GM15510 (cell line): ENCODE measurements around the gene RWDD4.

Source experiments
- POLR2A ChIP-seq: IDR thresholded peaks from 3 replicates; pipeline ENCODE4 v1.6.1; 2011; ENCODE audit warnings: borderline replicate concordance; ENCODE audit not compliant: insufficient read length; ENCODE audit errors: extremely low read depth

Gene RWDD4

DNA sequence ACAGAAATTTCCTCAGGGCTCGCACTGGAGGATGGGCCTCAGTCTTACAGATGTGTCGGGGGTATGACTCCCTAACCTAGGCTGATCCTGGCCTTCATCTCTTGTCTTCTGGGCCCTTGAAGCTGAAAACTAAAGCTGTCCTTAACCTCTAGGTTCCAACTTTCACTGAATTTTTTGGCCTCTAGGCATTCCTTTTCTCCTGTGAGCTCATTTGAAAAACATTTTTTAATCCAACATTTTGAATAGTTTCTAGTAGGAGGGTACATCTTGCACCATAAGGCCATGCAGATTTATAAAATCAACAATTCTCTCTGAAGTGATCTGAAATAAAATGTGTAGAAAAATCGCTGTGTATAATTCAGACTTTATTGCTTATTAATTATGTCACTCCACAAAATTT lies 19.7 kb downstream of the RWDD4 start:
- no peak for TF ChIP-seq POLR2A

- TF ChIP-seq POLR2A, result no peak
These were observed 20.5 kb downstream of the RWDD4 start for GRCh38 chr4:183638436-183638835.

GRCh38 chr4:183637461-183637860 lies 21.5 kb downstream of the RWDD4 start:
- no peak for TF ChIP-seq POLR2A

DNA sequence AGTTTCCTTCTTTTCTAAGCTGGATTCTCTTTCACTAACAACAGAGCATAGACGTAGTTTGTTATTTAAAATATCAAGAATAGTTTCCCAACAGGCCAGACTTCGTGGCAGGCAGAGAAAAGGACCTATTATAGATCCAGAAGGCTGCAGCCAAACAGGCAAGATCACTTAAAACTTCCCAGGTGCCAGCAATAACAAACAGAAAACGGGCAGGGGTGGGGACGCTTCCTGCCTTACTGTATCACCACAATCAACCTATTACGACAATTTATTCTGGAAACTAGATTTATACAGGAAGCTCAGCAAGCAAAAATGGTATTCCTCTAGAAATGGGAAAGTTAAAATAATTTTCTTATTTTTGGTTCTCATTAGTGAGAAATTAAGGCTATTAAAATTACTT lies 22.1 kb downstream of the RWDD4 start:
- no peak for TF ChIP-seq POLR2A

- no peak for TF ChIP-seq POLR2A
These were observed 22.5 kb downstream of the RWDD4 start for GRCh38 chr4:183636503-183636902.

- no peak for TF ChIP-seq POLR2A
These were observed 23.2 kb downstream of the RWDD4 start for GRCh38 chr4:183635741-183636140.

GRCh38 chr4:183635321-183635720 lies 23.7 kb downstream of the RWDD4 start:
- no peak for TF ChIP-seq POLR2A

GRCh38 chr4:183633476-183634400 lies 25.2 kb downstream of the RWDD4 start:
- no peak for TF ChIP-seq POLR2A

- TF ChIP-seq POLR2A, result no peak
These were observed 26.3 kb downstream of the RWDD4 start for GRCh38 chr4:183632689-183633088.

GRCh38 chr4:183631577-183632198 lies 27.3 kb downstream of the RWDD4 start:
- no peak for TF ChIP-seq POLR2A

GRCh38 chr4:183627979-183628588 lies 30.9 kb downstream of the RWDD4 start:
- TF ChIP-seq POLR2A, result no peak

DNA sequence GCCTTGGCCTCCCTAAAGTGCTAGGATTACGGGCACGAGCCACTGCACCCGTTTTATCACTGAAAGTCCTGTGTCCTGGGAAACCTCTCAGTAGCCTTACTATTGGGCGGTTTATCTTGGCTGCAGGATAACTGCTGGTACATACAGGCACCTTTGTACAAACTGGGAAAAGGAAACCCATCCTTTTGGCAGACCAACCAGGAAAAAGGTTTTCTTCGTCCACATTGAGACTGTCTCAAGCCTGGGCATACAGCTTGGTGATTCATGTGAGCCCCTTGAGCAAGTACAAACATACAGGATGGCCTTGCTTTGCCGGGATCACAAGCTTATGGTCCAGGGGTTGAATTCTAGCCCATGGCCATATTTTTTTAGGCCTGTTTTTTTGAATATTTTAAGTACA lies 32.8 kb downstream of the RWDD4 start:
- TF ChIP-seq POLR2A, result no peak

DNA sequence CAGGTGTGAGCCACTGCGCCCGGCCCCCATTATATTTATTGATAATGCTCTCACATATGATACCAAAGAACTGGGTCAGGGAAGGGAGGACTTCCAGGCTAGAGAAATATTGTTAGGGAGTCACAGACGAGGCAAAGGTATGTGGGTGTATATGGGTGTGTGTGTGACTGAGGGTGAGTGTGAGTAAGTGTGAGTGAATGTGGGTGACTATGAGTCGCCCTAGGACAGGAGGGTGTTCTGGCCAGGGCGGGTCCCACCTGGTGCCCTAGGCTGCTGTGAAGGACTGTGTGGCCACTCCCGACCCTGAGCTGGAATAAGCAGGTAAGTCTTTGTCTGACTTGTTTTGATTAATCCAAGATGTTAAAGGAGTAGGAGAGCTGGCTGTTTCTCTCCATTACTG lies 34.4 kb downstream of the RWDD4 start:
- no peak for TF ChIP-seq POLR2A

DNA sequence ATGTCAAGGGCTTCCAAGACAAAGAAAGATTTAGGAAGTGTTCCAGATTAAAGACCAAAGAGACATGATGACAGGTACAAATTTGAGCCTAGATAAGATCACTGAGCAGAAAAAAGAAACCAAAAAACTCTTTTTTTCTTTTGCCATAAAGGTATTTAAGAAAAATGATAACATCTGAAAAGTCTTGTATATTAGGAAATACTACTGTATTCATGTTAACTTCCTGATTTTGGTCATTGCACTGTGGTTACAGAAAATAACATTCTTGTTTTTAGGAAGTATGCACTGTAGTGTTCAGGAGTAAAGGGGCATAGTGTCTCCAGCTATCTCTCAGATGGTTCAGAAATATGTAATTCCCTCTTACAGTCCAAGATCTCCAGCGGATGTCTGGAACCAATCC lies 37.1 kb downstream of the RWDD4 start:
- no peak for TF ChIP-seq POLR2A

GRCh38 chr4:183620421-183620820 lies 38.6 kb downstream of the RWDD4 start:
- no peak for TF ChIP-seq POLR2A
